Osteoblast (primary cell): Measurements from ENCODE around the gene RTL10. TPM values are rescaled to one million over a fixed set of nuclear protein-coding genes. Genes with fewer than 3 reads are reported as not detected.

Experiments used
- DNase-seq: peaks from one replicate; pipeline ENCODE4 v3.0.0; 2011; ENCODE audit warnings: low spot score, mixed read lengths; ENCODE audit not compliant: insufficient read length; ENCODE audit errors: missing footprints
- H2AFZ ChIP-seq: 2 replicates; pipeline ENCODE4 v1.6.0; 2011; ENCODE audit warnings: mild to moderate bottlenecking, low read length
- H3K27ac ChIP-seq: 2 replicates; pipeline ENCODE4 v1.5.1; 2011; ENCODE audit warnings: mild to moderate bottlenecking, low read depth, low read length, moderate library complexity
- H3K27me3 ChIP-seq: 2 replicates; pipeline ENCODE4 v1.6.0; 2012; ENCODE audit warnings: mild to moderate bottlenecking, control low read depth, inconsistent platforms, low read length, moderate library complexity; ENCODE audit not compliant: insufficient read depth
- H3K36me3 ChIP-seq: 2 replicates; pipeline ENCODE4 v1.5.1; 2011; ENCODE audit warnings: mild to moderate bottlenecking, low read length, control low read depth, moderate library complexity; ENCODE audit not compliant: insufficient read depth
- H3K4me1 ChIP-seq: 2 replicates; pipeline ENCODE4 v1.5.1; 2011; ENCODE audit warnings: mild to moderate bottlenecking, low read length, control low read depth, moderate library complexity; ENCODE audit not compliant: insufficient read depth
- H3K4me2 ChIP-seq: 2 replicates; pipeline ENCODE4 v1.6.0; 2011; ENCODE audit warnings: mild to moderate bottlenecking, low read length; ENCODE audit not compliant: insufficient read depth
- H3K4me3 ChIP-seq: fragments of 200-600 bp; sonication (generic); 3 replicates; pipeline ENCODE4 v1.5.1; 2012; ENCODE audit warnings: mild to moderate bottlenecking, low read length, inconsistent platforms; ENCODE audit not compliant: insufficient read depth
- H3K79me2 ChIP-seq: 2 replicates; pipeline ENCODE4 v1.6.0; 2012; ENCODE audit warnings: mild to moderate bottlenecking, low read length, control low read depth, inconsistent platforms; ENCODE audit not compliant: insufficient read depth
- H3K9me3 ChIP-seq: 2 replicates; pipeline ENCODE4 v1.5.1; 2011; ENCODE audit warnings: low read depth, low read length, control low read depth
- H4K20me1 ChIP-seq: 2 replicates; pipeline ENCODE4 v1.6.0; 2012; ENCODE audit warnings: mild to moderate bottlenecking, low read length, control low read depth; ENCODE audit not compliant: insufficient read depth
- CTCF ChIP-seq: IDR thresholded peaks from 2 replicates; pipeline ENCODE4 v1.5.1; 2011; ENCODE audit warnings: mild to moderate bottlenecking, low read depth, low read length, moderate library complexity; ENCODE audit errors: extremely low read depth
- total RNA-seq: library from RNA; depleted of rRNA; stranded (reverse); fragments of >200 nt; gene quantifications from 2 replicates; pipeline ENCODE4 v1.2.3, GENCODE V29; 2012

RTL10 gene
- total RNA-seq, 1 donor, result 11.9 TPM

- no peaks in the 10 kb centered on the region for H4K20me1 ChIP-seq
- H3K4me1 ChIP-seq, result no peaks in the 10 kb centered on the region
- H3K79me2 ChIP-seq, result no peaks in the 10 kb centered on the region
- DNase-seq, result no peak
- H3K36me3 ChIP-seq, result no peaks in the 10 kb centered on the region
- no peaks in the 10 kb centered on the region for H3K27me3 ChIP-seq
- H3K9me3 ChIP-seq, result no peaks in the 10 kb centered on the region
- H3K27ac ChIP-seq, result no peak overlapping the region
- no peak for TF ChIP-seq CTCF
- H3K4me3 ChIP-seq, result no peak overlapping the region
- H2AFZ ChIP-seq, result no peak overlapping the region
- H3K4me2 ChIP-seq, result no peak overlapping the region
Observed at GRCh38 chr22:19828035-19828401, 26.7 kb downstream of the RTL10 start.

- Histone ChIP-seq H3K4me3 (no peak overlapping the region), H3K9me3 (no peaks in the 10 kb centered on the region), H2AFZ (no peak overlapping the region), H4K20me1 (no peaks in the 10 kb centered on the region), H3K27me3 (no peaks in the 10 kb centered on the region), H3K27ac (no peak overlapping the region), H3K79me2 (no peaks in the 10 kb centered on the region), H3K36me3 (no peaks in the 10 kb centered on the region), H3K4me1 (no peaks in the 10 kb centered on the region), H3K4me2 (no peak overlapping the region)
- no peak for TF ChIP-seq CTCF
- DNase-seq, result peak; percentile 50
Observed at GRCh38 chr22:19827341-19828034, 27.2 kb downstream of the RTL10 start.

GRCh38 chr22:19826619-19826950 lies 28.1 kb downstream of the RTL10 start:
- DNase-seq, result no peak
- Histone ChIP-seq H3K4me2 (no peak overlapping the region), H3K4me1 (no peaks in the 10 kb centered on the region), H3K27me3 (no peaks in the 10 kb centered on the region), H2AFZ (no peak overlapping the region), H3K27ac (no peak overlapping the region), H3K36me3 (no peaks in the 10 kb centered on the region), H3K9me3 (no peaks in the 10 kb centered on the region), H3K4me3 (no peak overlapping the region), H3K79me2 (no peaks in the 10 kb centered on the region), H4K20me1 (no peaks in the 10 kb centered on the region)
- TF ChIP-seq CTCF, result no peak

- Histone ChIP-seq H3K27me3 (no peaks in the 10 kb centered on the region), H3K9me3 (no peaks in the 10 kb centered on the region), H3K79me2 (no peaks in the 10 kb centered on the region), H4K20me1 (no peaks in the 10 kb centered on the region), H3K4me3 (no peak overlapping the region), H3K4me1 (no peaks in the 10 kb centered on the region), H2AFZ (no peak overlapping the region), H3K27ac (no peak overlapping the region), H3K4me2 (no peak overlapping the region), H3K36me3 (no peaks in the 10 kb centered on the region)
- DNase-seq, result peak; percentile 46
- TF ChIP-seq CTCF, result no peak
Observed at GRCh38 chr22:19825904-19826618, 28.6 kb downstream of the RTL10 start.
